H1 (cell line): ENCODE data around the gene BIN2.

Experiments
- ATF3 ChIP-seq: IDR thresholded peaks from 2 replicates; pipeline ENCODE4 v1.6.1; 2011; ENCODE audit warnings: low read depth, mild to moderate bottlenecking, low read length; ENCODE audit not compliant: insufficient read depth
- BCL11A ChIP-seq, 2 experiments: IDR thresholded peaks; one replicate each; pipeline ENCODE4 v1.6.1; 2011; ENCODE audit warnings: low read depth in 2 of 2, low read length in 2 of 2, mild to moderate bottlenecking in 2 of 2
- CBX8 ChIP-seq: fragments of 300-800, 300-1000 bp; sonication (generic); IDR thresholded peaks from 2 replicates; pipeline ENCODE4 v1.7.1; 2016; ENCODE audit warnings: low read depth, low read length, borderline replicate concordance
- CTCF ChIP-seq, 3 experiments: IDR thresholded peaks; 1 replicate in 2 of 3; 2 replicates in 1 of 3; pipeline versions ENCODE4 v1.5.1 to v1.6.1; 2011; ENCODE audit warnings: low read length in 3 of 3, mild to moderate bottlenecking in 3 of 3, inconsistent platforms in 2 of 3, low read depth in 1 of 3, moderate library complexity in 1 of 3; ENCODE audit not compliant: insufficient read depth in 1 of 3; ENCODE audit errors: control extremely low read depth in 1 of 3
- EGR1 ChIP-seq: IDR thresholded peaks from 2 replicates; pipeline ENCODE4 v1.6.1; 2011; ENCODE audit warnings: low read depth, low read length, borderline replicate concordance
- EZH2 ChIP-seq: fragments of 200-600 bp; sonication (generic); IDR thresholded peaks from 2 replicates; pipeline ENCODE4 v1.7.1; 2012; ENCODE audit warnings: low read depth, mild to moderate bottlenecking, moderate library complexity, low read length, inconsistent platforms; ENCODE audit not compliant: severe bottlenecking
- KDM1A ChIP-seq: fragments of 200-600, 300-600 bp; sonication (generic); IDR thresholded peaks from 2 replicates; pipeline ENCODE4 v1.7.1; 2016; ENCODE audit warnings: mild to moderate bottlenecking, low read length, borderline replicate concordance
- MAFK ChIP-seq: IDR thresholded peaks from 2 replicates; pipeline ENCODE4 v1.6.1; 2012; ENCODE audit warnings: low read depth, mild to moderate bottlenecking, improper control_type of control experiment, low read length
- POLR2A ChIP-seq, 2 experiments: IDR thresholded peaks; 1 replicate in 1 of 2; 2 replicates in 1 of 2; pipeline ENCODE4 v1.6.1; 2011; ENCODE audit warnings: low read depth in 2 of 2, low read length in 2 of 2, mild to moderate bottlenecking in 2 of 2; ENCODE audit errors: control extremely low read depth in 1 of 2
- RAD21 ChIP-seq, 2 experiments: IDR thresholded peaks in 1 of 2; conservative IDR thresholded peaks in 1 of 2; 2 replicates each; pipeline ENCODE4 v1.6.1; 2011; ENCODE audit warnings: low read depth in 2 of 2, low read length in 2 of 2, improper control_type of control experiment in 1 of 2, inconsistent platforms in 1 of 2, mild to moderate bottlenecking in 1 of 2, moderate library complexity in 1 of 2
- SIN3A ChIP-seq, 2 experiments: IDR thresholded peaks in 1 of 2; conservative IDR thresholded peaks in 1 of 2; 2 replicates each; pipeline ENCODE4 v1.6.1; 2011 to 2012; ENCODE audit warnings: low read length in 2 of 2, improper control_type of control experiment in 1 of 2, low read depth in 1 of 2, mild to moderate bottlenecking in 1 of 2
- TAF1 ChIP-seq: IDR thresholded peaks from 2 replicates; pipeline ENCODE4 v1.6.1; 2011; ENCODE audit warnings: mild to moderate bottlenecking, low read depth, low read length

- TF ChIP-seq CTCF (IDR thresholded peaks at IDR 0.05; ENCODE audit: control extremely low read depth in 1 of 3, insufficient read depth in 1 of 3, low read depth in 1 of 3, low read length in 3 of 3) (no peak), KDM1A (no peak), POLR2A (IDR thresholded peaks at IDR 0.05; ENCODE audit: control extremely low read depth in 1 of 2, low read depth in 2 of 2, low read length in 2 of 2) (no peak), BCL11A (IDR thresholded peaks at IDR 0.05; ENCODE audit: low read depth in 2 of 2, low read length in 2 of 2) (no peak), EZH2 (no peak), MAFK (no peak), SIN3A (conservative IDR thresholded peaks at IDR 0.05 in 1 of 2, IDR thresholded peaks at IDR 0.05 in 1 of 2; ENCODE audit: low read depth in 1 of 2, low read length in 2 of 2) (no peak), RAD21 (IDR thresholded peaks at IDR 0.05 in 1 of 2, conservative IDR thresholded peaks at IDR 0.05 in 1 of 2; ENCODE audit: low read depth in 2 of 2, low read length in 2 of 2) (no peak), TAF1 (no peak), CBX8 (no peak), EGR1 (no peak), ATF3 (no peak)
Observed at GRCh38 chr12:51359851-51360250, 35.9 kb upstream of the BIN2 start.
